ENCODE measurements around the gene CDK18. TPM values are rescaled to one million over a fixed set of nuclear protein-coding genes. Genes with fewer than 3 reads are reported as not detected.

CDK18 gene
- polyA plus RNA-seq, 1 donor (not counting 4 experiments of a cell fraction or from before 2014, with no cell fraction given) = 10.9 TPM

DNA sequence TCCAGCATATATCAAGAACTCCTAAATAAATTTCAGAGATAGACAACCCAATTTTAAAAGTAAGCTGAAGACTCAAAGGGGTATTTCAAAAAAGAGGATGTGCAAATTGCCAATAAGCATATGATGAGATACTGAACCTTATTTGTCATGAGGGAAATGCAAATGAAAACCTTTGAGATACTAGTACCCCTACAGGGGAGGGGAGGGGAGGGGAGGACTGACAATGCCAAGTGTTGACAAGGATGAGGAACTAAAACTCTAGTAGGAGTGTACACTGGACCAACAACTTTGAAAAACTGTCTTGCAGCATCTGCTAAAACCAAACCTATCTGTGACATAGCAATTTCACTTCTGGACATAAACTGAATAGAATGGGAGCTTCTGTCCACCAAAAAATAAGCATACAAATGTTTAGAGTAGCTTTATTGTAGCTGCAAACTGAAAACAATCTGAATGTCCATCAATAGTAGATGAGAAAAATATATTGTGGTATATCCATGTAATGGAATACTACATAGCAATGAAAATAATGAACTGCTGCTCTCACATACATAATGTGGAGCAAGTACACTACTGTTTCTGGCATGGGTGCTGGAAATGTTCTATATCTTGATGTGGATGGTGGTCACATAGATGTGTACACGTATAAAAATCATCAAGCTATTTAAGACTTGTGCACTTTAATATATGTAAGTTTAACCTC, 57.2 kb downstream of the CDK18 start:
- no peaks in the 10 kb centered on the region for H3K79me2 ChIP-seq (ENCODE audit: control insufficient read depth, insufficient read depth, low read length)
- FAIRE-seq = no peak
- no peaks in the 10 kb centered on the region for H3K36me3 ChIP-seq (ENCODE audit: control insufficient read depth in 2 of 2, extremely low read depth in 1 of 2, insufficient read depth in 2 of 2, low read length in 2 of 2)
- no peak overlapping the region for H3K4me2 ChIP-seq (ENCODE audit: control insufficient read depth, extremely low read depth, insufficient read depth, low read depth, low read length)
- dilution Hi-C loops (cut with MboI; ENCODE audit: extremely low pct_ligation_motif_present, low sequenced_read_pairs) = no loop called here
- no peak overlapping the region for H2AFZ ChIP-seq (ENCODE audit: control insufficient read depth, low read length)
- H4K20me1 ChIP-seq (ENCODE audit: control insufficient read depth, extremely low read depth, insufficient read depth, low read length) = no peaks in the 10 kb centered on the region
- no peak for DNase-seq (ENCODE audit: low read depth, low spot score)
- H3K9ac ChIP-seq (ENCODE audit: control insufficient read depth, extremely low read depth, insufficient read depth, low read length) = no peak overlapping the region
- no peaks in the 10 kb centered on the region for H3K9me1 ChIP-seq (ENCODE audit: control insufficient read depth, extremely low read depth, insufficient read depth, low read length)
- H3K4me3 ChIP-seq (ENCODE audit: control insufficient read depth in 2 of 3, extremely low read depth in 1 of 3, insufficient read depth in 2 of 3, low read depth in 1 of 3, low read length in 3 of 3) = no peak overlapping the region
- H3K27ac ChIP-seq (ENCODE audit: control insufficient read depth, insufficient read depth, low read length) = no peak overlapping the region
- peaks cover 17% of the 10 kb centered on the region for H3K27me3 ChIP-seq (ENCODE audit: control insufficient read depth, extremely low read depth, insufficient read depth, low read length)
- H3K4me1 ChIP-seq (ENCODE audit: control insufficient read depth, extremely low read depth, insufficient read depth, low read length) = no peaks in the 10 kb centered on the region
- H3K9me3 ChIP-seq (ENCODE audit: control insufficient read depth, low read depth, low read length) = no peaks in the 10 kb centered on the region
- TF ChIP-seq, protein P1, sequence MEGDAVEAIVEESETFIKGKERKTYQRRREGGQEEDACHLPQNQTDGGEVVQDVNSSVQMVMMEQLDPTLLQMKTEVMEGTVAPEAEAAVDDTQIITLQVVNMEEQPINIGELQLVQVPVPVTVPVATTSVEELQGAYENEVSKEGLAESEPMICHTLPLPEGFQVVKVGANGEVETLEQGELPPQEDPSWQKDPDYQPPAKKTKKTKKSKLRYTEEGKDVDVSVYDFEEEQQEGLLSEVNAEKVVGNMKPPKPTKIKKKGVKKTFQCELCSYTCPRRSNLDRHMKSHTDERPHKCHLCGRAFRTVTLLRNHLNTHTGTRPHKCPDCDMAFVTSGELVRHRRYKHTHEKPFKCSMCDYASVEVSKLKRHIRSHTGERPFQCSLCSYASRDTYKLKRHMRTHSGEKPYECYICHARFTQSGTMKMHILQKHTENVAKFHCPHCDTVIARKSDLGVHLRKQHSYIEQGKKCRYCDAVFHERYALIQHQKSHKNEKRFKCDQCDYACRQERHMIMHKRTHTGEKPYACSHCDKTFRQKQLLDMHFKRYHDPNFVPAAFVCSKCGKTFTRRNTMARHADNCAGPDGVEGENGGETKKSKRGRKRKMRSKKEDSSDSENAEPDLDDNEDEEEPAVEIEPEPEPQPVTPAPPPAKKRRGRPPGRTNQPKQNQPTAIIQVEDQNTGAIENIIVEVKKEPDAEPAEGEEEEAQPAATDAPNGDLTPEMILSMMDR (optimal IDR thresholded peaks at IDR 0.05 in 1 of 3, IDR thresholded peaks at IDR 0.05 in 1 of 3, conservative IDR thresholded peaks at IDR 0.05 in 1 of 3; ENCODE audit: extremely low read depth in 1 of 3, insufficient read depth in 2 of 3, low read length in 3 of 3) = no peak
- no peak for TF ChIP-seq EZH2 (IDR thresholded peaks at IDR 0.05; ENCODE audit: low read length)

DNA sequence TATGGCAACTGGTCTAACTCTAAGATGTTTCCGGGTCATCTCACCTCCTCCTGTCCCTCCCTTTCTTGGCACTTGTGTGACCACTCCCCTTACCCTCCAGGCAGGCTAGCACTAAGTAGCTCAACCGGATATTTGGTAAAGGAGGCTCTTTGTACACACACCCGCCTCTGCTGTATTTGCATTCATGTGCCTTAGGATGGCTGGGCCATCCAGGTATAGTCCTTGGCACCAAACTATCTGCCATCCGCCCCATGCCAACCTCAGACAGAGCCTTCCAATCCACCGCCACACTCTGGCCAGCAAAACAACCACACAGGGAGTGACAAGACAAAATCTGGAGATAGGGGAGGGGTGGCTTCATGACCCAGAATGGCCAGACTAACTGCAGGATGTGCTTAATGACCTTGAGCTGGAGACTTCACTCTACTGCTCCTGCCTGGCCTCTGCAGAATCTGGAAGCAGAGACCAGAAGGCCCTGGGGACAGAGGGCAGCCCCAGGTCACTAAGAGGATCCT, 59.5 kb downstream of the CDK18 start:
- Histone ChIP-seq H2AFZ (ENCODE audit: control insufficient read depth, low read length) (no peak overlapping the region), H3K4me2 (ENCODE audit: control insufficient read depth, extremely low read depth, insufficient read depth, low read depth, low read length) (no peak overlapping the region), H3K79me2 (ENCODE audit: control insufficient read depth, insufficient read depth, low read length) (no peaks in the 10 kb centered on the region), H3K36me3 (ENCODE audit: control insufficient read depth in 2 of 2, extremely low read depth in 1 of 2, insufficient read depth in 2 of 2, low read length in 2 of 2) (no peaks in the 10 kb centered on the region), H3K27ac (ENCODE audit: control insufficient read depth, insufficient read depth, low read length) (no peak overlapping the region), H3K9me3 (ENCODE audit: control insufficient read depth, low read depth, low read length) (no peaks in the 10 kb centered on the region), H3K9ac (ENCODE audit: control insufficient read depth, extremely low read depth, insufficient read depth, low read length) (no peak overlapping the region), H3K9me1 (ENCODE audit: control insufficient read depth, extremely low read depth, insufficient read depth, low read length) (no peaks in the 10 kb centered on the region), H4K20me1 (ENCODE audit: control insufficient read depth, extremely low read depth, insufficient read depth, low read length) (no peaks in the 10 kb centered on the region), H3K4me3 (ENCODE audit: control insufficient read depth in 2 of 3, extremely low read depth in 1 of 3, insufficient read depth in 2 of 3, low read depth in 1 of 3, low read length in 3 of 3) (no peak overlapping the region), H3K27me3 (ENCODE audit: control insufficient read depth, extremely low read depth, insufficient read depth, low read length) (peaks cover 36% of the 10 kb centered on the region), H3K4me1 (ENCODE audit: control insufficient read depth, extremely low read depth, insufficient read depth, low read length) (no peaks in the 10 kb centered on the region)
- TF ChIP-seq EZH2 (IDR thresholded peaks at IDR 0.05; ENCODE audit: low read length) = no peak
- TF ChIP-seq, protein P1 (optimal IDR thresholded peaks at IDR 0.05 in 1 of 3, IDR thresholded peaks at IDR 0.05 in 1 of 3, conservative IDR thresholded peaks at IDR 0.05 in 1 of 3; ENCODE audit: extremely low read depth in 1 of 3, insufficient read depth in 2 of 3, low read length in 3 of 3) = no peak
- DNase-seq (ENCODE audit: low read depth, low spot score) = no peak
- FAIRE-seq = no peak
- dilution Hi-C loops (cut with MboI; ENCODE audit: extremely low pct_ligation_motif_present, low sequenced_read_pairs) = no loop called here

Data from keratinocyte (primary cell).